ENCODE results near the gene SPTBN4.
A peak's percentile ranks its signal among the peaks of the same experiment; 100 is the strongest.
"Not testable (repeated sequence)": the region's sequence is repeated elsewhere in the genome, so short reads cannot be mapped to it uniquely, and the experiment has no call there.

SPTBN4 gene

DNA sequence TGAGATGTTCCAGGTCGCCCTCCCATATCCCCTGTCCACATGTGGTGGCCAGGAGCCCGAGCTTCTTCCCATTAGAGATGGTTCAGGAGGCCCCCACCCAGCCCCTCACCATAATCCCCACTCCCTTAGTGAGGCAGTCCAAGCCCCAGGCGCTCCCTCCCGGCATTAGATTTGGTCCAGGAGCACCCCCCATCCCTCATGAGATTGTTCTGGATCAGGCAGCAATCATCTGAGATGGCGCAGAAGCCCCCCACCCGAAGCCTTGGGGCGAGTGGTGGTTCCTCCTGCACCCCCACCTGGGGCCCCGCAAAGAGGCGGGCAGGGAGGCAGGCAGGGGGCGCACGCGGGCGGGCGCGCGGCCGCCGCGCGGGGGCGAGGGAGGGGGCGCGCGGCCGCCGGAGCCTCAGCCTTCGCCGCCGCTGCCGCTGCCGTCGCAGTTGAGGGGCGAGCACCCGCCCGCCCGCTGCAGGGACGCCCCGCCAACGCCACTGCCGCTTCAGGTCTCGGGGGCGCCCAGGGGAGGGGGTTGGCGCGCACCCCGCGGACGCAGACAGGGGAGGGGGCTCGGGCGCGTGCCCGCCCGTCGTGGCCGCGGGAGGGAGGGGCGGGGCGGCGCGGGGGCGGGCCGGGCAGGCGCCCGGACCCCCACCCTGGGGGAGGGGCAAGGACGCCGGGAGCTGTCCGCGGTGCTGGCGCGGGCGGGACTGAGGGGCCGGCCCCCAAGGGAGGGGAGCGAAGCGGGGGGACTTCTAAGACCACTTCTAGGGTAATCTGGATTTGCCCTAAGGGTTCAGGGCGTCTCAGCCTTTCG, 63.5 kb downstream of the SPTBN4 start:
- DNase-seq (ENCODE audit: low read depth): no peak

DNA sequence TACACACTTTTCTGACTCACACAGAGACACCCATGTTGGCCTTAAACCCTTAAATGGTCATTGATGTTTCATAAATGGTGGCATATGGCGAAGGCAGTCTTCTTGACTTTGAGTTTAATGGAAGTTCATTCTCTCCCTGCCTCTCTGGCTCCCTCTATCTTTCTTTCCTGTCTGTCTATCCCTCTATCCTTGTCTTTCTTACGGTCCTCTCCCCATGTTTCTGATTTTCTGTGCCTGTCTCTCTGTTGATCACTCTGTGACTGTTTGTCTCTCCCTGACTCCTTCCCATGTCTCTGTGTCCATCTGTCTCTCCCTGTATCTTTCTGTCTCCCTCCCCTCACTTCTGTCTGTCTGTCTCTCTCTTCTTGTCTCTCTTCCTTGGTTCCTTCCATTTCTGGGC, 66.7 kb downstream of the SPTBN4 start:
- no peak for DNase-seq (ENCODE audit: low read depth)

DNA sequence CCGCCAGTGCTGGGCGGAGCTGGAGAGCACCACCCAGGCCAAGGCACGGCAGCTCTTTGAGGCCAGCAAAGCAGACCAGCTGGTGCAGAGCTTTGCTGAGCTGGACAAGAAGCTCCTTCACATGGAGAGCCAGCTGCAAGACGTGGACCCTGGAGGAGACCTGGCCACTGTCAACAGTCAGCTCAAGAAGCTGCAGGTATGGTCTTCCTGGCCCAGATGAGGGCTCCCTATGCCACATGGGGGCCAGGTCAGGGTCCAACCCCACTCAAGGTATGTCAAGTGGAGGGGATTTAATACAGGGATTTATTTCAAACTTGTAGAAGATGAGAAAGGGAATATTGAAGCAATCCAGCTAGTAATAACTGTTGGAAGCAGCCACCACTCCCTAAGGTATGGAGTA, 67.3 kb downstream of the SPTBN4 start:
- DNase-seq (ENCODE audit: low read depth): no peak

DNA sequence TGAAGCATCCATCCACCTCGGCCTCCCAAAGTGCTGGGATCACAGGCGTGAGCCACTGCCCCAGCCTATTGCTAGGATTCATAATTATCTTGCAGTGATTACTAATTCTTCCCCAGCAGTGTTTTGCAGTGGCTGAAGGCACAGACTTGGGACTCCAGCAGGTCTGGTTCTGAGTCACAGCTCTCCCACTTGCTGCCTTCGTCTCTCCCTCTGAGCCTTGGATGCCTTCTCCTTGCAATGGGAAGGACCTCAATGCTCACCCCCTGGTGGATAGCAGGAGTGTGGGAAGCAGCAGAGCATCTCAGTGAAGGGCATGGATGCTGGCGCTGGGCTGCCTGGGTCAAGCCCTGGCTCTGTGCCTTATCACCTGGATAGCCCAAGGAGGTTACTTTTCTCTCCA, 72.3 kb downstream of the SPTBN4 start:
- peak; percentile 16 for DNase-seq (ENCODE audit: low read depth)

DNA sequence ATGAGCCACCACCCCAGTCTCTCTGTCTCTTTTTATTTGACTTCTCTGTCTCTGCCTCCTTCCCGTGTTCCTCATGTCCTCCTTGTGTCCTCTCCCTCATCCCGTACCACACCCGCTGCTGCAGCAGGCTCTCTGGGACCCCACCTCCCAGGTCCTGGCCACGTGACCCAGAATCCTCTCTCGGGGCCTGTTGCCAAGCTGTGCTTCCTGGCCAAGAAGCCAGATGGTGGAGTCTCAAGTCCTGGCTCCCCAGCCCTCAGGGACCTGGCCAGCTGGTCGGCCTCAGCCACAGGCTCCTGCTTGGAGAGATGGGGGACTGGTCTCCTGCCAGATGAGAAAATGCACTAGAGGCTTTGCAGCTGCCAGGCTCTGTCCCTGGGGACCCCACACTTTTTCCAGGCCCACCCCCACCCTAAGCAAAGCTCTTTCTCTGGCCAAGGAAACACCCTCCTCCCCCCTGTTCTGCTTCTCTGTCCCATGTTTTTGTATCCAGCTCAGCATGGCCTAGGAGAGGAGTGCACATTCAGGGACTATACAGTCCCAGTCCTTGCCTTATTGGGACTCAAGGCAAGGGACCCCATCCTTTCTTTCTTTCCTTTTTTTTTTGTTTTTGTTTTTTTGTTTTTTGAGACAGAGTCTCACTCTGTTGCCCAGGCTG, 75.5 kb downstream of the SPTBN4 start:
- peak; percentile 39 for DNase-seq (ENCODE audit: low read depth)

DNA sequence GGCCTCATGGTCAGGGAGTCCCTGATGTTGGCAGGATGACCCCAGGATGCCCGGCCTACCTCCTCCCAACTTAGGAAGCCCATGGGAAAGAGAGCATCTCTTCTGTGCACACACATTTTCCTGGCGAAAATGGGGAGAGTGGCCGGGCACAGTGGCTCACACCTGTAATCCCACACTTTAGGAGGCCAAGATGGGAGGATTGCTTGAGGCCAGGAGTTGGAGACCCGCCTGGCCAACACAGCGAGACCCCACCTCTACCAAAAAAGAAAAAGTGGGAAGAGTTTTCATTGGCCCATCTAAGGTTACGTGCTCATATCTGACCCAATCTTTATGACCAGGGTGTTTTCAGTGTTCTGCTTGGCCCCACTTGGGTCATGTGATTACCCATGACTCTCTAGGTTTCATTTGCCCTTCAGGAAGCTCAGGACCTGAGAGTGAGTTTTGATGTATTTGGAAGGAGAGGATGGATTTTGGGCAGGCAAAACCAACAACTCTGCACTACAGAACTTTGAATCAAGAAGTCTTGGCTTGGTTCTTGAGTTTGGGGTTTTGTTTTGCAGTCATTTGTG, 76.3 kb downstream of the SPTBN4 start:
- no peak for DNase-seq (ENCODE audit: low read depth)

DNA sequence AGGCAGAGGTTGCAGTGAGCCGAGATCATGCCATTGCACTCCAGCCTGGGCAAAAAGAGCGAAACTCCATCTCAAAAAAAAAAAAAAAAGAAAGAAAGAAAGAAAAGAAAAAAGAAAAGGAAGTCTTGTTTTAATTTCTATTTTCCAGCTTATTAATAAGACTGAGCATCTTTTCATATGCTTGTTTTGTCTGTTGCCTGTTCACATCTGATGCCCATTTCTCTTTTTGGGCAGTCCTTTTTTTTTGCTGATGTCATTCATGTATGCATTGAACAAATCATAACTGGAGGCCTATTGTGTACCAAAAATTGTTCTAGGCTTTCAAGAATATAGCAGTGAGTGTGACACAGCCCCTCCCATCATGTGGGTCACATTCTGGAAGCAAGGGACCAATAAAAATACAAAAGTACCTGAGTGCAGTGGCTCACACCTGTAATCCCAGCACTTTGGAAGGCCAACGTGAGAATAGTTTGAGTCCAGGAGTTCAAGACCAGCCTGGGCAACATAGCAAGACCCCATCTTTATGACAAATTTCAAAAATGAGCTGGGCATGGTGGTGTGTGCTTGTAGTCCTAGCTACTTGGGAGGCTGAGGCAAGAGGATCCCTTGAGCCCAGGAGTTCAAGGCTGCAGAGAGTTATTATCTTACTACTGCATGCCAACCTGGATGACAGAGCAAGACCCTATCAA, 79.5 kb downstream of the SPTBN4 start:
- DNase-seq (ENCODE audit: low read depth): not testable (repeated sequence)

DNA sequence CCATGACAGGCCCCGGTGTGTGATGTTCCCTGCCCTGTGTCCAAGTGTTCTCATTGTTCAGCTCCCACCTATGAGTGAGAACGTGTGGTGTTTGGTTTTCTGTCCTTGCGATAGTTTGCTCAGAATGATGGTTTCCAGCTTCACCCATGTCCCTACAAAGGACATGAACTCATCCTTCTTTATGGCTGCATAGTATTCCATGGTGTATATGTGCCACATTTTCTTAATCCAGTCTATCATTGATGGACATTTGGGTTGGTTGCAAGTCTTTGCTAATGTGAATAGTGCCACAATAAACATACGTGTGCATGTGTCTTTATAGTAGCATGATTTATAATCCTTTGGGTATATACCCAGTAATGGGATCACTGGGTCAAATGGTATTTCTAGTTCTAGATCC, 80.4 kb downstream of the SPTBN4 start:
- not testable (repeated sequence) for DNase-seq (ENCODE audit: low read depth)

DNA sequence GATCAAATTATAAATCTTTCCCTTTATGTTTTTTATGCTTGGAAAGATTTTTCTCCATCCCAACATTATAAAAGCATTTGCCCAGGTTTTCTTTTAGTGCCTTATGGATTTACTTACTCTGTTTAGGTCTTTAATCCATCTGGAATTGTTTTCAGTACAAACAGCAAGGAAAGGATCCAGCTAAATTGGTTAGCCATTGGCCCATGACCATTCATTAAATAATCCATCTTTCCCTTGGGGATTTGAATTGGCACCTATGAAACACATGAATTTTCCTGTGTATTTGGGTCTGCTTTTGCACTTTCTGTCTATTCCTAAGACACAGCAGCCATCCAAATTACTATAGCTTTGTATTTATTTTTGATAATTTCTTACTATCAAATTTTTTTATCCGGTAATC, 81.0 kb downstream of the SPTBN4 start:
- no peak for DNase-seq (ENCODE audit: low read depth)

DNA sequence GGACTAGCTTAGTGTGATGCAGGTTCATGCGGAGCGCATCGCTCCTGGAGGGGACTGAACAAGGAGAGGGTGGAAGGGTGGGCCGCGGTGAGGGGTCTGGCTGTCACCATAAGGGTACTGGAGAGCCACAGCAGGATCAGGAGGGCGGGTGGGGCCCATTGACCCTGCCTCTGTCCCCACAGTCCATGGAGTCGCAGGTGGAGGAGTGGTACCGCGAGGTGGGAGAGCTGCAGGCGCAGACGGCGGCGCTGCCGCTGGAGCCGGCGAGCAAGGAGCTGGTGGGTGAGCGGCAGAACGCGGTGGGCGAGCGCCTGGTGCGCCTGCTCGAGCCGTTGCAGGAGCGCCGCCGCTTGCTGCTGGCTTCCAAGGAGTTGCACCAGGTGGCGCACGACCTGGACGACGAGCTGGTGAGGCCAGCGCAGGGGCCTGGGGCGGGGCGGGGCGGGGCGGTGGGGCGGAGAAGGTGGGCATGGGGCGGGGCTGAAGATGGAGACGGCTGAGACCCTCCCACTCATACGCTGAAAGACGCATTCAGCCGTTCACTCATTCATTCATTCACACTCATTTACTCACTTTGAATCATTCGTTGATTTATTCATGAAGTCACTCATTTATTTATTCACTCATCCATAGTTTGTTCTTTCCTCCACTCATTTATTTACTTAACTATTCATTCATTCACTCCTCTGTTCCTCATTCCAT, 82.4 kb downstream of the SPTBN4 start:
- DNase-seq (ENCODE audit: low read depth): peak; percentile 39

DNA sequence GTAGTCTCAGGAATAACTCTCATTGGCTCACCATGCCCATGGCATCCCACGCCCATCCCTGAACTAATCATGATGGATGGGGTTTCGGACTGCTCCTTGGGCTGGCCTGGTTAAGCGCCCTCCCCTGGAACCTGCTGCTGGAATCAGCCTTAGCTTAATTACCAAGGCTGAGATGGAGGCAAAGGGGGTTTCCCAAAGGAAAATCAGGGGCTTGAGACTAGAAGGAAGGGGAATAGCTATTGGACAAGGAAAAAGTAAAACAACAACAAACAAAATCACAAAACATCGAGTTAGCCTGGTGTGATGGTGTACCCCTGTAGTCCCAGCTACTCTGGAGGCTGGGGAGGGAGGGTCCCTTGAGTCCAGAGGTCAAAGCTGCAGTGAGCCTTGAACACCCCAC, 84.2 kb downstream of the SPTBN4 start:
- no peak for DNase-seq (ENCODE audit: low read depth)

DNA sequence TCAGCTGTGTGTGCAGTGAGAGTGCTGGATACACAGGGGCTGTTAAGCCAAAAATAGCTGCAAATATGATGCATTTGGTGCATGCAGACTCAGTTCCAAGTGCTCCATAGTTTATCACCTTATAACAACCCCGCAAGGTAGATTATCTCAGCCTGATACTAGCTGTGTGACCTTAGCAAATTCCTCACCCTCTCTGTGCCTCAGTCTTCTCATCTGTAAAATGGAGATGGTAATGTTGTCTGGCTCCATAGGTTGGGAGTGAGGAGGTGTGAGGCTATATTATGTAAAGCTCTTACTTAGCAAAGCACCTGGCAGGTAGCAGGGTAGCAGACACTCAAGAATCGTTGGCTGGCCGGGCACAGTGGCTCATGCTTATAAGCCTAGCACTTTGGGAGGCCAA, 86.0 kb downstream of the SPTBN4 start:
- no peak for DNase-seq (ENCODE audit: low read depth)

DNA sequence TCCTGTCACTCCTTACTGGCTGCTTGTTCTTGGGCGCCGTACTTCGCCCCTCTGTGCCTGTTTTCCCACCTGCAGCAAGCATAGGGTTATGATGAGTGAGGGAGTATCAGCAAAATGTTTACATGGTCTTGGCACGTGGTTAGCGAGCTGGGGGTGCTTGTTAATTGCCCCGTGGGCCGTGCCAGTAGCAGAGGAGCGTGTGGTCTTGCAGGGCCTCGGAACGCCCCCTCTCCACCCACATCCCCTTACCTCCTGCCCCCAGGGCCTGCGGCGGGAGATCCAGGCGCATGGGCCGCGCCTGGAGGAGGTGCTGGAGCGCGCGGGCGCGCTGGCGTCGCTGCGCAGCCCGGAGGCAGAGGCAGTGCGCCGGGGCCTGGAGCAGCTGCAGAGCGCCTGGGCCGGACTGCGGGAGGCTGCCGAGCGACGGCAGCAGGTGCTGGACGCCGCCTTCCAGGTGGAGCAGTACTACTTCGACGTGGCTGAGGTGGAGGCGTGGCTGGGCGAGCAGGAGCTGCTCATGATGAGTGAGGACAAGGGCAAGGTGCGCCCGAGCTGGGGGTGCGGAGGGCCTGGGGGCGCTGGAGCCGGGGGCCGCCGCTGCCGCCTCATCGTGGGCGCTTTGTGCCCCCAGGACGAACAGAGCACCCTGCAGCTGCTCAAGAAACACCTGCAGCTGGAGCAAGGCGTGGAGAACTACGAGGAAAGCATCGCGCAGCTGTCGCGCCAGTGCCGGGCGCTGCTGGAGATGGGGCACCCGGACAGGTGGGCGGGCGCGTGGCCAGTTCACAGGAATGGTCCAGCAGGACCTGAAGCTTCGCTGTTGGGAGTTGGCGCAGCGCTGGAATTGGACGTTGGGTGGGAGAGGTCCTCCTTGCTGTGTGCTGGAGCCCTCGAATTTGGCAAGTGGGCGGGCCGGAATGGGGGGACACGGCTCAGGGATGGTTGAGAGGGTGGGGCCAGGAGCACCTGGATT, 87.4 kb downstream of the SPTBN4 start:
- DNase-seq (ENCODE audit: low read depth): no peak

DNA sequence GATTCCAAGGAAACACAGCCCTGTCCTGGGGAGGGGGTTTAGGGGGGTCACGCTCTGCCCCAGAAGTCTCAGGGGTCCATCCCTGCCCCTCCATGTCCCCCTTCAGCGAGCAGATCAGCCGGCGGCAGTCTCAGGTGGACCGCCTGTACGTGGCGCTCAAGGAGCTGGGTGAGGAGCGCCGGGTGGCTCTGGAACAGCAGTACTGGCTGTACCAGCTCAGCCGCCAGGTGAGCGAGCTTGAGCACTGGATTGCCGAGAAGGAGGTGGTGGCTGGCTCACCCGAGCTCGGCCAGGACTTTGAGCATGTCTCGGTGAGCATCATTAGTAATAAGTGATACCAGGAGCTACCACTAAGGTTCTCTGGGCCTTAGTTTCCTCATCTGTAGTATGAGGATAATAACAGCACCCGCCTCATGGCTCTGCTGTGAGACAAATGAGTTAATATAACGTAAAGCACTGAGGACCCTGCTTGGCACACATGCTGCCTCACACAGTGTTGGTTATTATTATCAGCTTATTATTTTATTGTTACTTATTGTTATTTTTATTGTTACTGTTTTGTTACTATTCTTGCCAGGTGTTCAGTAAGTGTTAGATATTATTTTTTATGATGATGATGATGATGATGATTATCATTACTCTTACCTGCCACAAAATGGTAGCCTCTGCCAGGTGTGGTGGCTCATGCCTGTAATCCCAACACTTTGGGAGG, 89.3 kb downstream of the SPTBN4 start:
- DNase-seq (ENCODE audit: low read depth): no peak

DNA sequence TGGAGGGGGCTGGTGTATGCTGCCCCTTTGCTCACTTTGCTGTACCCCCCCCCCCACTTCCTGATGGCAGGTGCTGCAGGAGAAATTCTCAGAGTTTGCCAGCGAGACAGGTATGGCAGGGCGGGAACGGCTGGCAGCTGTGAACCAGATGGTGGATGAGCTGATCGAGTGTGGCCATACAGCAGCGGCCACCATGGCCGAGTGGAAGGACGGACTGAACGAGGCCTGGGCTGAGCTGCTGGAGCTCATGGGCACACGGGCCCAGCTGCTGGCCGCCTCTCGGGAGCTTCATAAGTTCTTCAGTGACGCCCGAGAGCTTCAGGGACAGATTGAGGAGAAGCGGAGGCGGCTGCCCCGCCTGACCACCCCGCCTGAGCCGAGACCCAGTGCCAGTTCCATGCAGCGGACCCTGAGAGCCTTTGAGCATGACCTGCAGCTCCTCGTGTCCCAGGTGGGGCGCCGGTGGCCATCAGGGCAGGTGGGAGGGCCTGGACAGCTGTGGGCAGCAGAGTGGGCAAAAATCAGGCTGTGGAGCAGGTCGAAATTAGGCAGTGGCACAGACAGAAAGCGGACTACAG, 90.2 kb downstream of the SPTBN4 start:
- no peak for DNase-seq (ENCODE audit: low read depth)

DNA sequence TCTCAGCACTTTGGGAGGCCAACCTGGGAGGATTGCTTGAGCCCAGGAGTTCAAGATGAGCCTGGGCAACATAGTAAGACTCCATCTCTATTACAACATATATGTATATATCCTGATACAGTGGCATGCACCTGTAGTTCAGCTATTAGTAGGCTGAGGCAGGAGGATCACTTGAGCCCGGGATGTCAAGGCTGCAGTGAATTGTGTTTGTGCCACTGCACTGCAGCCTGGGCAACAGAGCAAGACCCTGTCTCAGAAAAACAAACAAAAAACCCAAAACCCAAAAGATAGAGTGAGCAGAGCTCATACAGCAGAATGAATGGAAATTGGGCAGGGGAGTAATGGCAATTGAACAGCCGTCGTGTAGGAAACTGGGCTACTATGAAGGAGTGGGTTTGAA, 92.6 kb downstream of the SPTBN4 start:
- DNase-seq (ENCODE audit: low read depth): no peak

DNA sequence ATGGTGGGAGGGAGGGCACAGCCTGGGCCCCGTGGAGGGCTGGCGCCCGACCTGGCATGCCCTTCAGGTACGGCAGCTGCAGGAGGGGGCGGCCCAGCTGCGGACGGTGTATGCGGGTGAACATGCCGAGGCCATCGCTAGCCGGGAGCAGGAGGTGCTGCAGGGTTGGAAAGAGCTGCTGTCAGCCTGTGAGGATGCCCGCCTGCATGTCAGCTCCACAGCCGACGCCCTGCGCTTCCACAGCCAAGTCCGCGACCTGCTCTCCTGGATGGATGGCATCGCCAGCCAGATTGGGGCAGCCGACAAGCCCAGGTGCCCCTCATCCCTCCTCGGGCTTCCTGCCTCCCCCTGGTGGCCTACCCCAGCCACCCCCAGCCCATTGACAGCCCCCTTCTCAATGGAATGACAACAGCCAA, 93.3 kb downstream of the SPTBN4 start:
- DNase-seq (ENCODE audit: low read depth): no peak

DNA sequence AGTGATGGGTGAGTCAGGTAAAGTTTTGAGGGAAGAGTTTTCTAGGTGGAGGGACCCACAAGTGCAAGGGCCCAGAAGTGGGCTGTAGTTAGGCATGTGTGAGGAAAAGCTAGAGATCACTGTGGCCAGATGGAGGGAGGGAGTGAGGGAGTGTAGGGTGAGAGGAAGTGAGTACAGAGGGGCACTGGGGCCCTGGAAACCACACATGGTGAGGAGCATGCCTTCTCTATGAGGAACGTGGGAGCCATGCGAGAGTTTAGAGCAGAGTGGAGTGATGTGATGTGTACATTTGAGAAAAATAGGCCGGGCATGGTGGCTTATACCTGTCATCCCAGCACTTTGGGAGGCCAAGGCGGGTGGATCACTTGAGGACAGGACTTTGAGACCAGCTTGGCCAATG, 95.1 kb downstream of the SPTBN4 start:
- no peak for DNase-seq (ENCODE audit: low read depth)

DNA sequence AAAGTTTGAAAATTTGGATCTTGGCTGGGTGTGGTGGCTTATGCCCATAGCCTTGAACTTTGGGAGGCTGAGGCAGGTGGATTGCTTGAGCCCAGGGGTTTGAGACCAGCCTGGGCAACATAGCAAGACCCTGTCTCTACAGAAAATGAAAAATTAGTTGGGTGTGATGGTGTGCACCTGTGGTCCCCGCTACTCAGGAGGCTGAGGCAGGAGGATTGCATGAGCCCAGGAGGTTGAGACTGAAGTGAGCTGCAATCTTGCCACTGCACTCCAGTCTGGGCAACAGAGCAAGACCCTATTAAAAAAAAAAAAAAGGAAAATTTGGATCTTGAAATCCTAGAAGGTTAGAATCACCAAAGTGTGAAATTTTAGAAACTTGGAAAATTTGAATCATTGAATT, 97.7 kb downstream of the SPTBN4 start:
- DNase-seq (ENCODE audit: low read depth): not testable (repeated sequence)

DNA sequence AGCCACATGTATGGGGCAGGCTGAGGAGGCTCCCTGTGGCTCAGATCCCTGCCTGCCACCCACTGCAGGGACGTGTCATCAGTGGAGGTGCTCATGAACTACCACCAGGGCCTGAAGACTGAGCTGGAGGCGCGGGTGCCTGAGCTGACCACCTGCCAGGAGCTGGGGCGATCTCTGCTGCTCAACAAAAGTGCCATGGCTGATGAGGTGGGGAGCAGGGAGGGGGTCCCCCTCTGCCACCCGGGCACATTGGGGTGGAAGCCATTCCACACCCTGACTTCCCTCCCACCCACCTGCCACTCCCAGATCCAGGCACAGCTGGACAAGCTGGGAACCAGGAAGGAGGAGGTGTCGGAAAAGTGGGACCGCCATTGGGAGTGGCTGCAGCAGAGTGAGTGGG, 98.6 kb downstream of the SPTBN4 start:
- DNase-seq (ENCODE audit: low read depth): no peak
